Renal cortical epithelial cell (primary cell): ENCODE results near the gene HIPK4. TPM values are rescaled to one million over a fixed set of nuclear protein-coding genes. Genes with fewer than 3 reads are reported as not detected.
A peak's percentile ranks its signal among the peaks of the same experiment; 100 is the strongest.
"Not testable (repeated sequence)": the region's sequence is repeated elsewhere in the genome, so short reads cannot be mapped to it uniquely, and the experiment has no call there.

ENCODE experiments used
- DNase-seq: peaks from one replicate; pipeline ENCODE4 v3.0.0-alpha.2; 2011; ENCODE audit warnings: low read depth
- total RNA-seq: library from RNA; depleted of rRNA; stranded (reverse); fragments of >200 nt; gene quantifications from 2 replicates; pipeline ENCODE4 v1.2.3, GENCODE V29; 2014

HIPK4 gene
- total RNA-seq, 1 donor from 2014 or later, result not detected

DNA sequence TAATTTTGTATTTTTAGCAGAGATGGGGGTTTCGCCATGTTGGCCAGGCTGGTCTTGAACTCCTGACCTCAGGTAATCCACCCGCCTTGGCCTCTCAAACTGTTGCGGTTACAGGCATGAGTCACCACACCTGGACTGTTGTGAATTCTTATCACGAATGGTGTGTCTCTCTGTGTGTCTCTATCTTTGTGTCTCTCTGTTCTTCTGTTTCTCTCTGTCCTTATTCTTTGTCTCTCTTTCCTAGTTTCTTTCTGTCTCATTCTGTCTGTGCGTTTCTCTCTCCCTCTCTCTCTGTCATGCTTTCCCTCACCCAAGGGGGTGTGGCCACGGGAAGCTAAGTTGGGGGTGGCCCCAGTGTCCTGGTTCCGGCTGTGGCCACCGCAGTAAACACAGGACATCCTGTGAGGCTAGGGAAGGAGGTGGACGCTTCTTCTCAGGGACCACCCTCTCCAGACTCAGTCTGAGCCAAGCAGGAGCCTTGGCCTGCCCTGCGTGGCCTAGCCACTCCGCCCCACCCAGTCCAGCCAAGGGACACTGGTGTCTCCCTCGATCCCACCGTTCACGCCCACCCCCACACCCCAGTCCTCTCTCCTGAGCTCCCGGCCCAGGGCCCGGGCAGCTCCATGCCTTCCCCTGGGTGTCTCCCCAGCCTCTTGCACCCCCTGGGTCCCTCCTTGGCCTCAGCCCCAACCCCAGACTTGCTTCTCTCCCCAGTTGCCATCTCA lies 27.1 kb upstream of the HIPK4 start:
- DNase-seq, result no peak

DNA sequence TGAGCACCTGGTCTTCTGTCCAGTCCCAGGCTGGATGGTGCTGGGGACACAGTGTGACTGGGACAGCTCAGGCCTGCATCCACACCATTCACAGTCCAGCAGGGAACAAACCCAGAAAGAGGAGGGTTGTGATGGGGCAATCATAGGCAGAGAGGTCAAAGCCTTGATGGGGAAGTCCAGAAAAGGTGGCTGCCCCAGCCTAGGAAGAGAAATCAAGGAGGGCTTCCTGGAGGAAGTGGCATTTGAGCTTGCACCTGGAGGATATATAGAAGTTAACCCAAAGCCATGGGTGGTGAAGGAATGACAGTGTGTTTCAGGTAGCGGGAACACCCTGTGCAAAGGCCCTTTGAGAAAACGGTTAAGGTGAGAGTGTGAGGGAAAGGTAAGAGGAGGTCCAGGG lies 25.8 kb upstream of the HIPK4 start:
- no peak for DNase-seq

DNA sequence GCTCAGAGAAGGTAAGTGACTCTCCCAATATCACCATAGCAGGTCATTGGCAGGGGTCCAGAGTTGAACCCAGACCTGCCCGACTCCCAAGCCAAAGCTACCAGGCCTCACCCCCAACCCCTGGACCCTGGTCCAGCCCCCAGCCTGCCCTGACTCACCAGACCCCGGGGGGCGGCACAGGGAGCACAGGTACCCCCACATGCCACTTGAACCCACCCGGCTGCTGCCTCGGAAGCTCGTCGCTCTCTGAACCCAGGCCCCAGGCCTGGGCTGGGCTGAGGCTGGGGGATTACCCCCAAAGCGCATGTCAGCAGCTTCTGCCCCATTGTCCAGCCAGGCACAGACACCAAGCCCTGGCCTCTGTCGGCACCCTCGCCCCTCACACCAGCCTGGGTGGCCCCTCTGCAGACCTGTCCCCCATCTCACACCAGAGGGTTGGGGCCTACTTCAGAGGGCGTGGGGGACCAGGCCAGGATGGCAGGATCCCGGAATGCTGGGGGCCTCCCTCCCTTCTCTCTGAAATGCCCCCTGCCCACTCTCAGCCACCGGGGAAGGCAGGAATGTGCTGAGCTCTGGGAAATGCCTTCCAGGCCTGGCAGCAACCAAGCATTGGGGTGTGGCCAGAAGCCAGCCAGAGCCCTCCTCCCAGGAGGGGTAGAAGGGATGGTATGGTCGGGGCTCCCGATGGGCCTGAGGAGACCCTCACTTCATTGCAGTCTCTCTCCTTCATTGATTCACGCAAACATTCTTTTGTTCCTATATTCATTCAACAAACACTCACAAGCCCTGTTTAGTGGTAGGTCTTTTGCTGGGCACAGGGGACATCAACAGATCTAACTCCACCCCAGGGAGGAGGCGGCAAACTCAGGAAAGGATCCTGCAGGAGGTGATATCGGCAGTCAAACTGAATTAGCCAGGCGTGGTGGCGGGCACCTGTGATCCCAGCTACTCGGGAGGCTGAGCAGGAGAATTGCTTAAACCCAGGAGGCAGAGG lies 24.9 kb upstream of the HIPK4 start:
- no peak for DNase-seq

DNA sequence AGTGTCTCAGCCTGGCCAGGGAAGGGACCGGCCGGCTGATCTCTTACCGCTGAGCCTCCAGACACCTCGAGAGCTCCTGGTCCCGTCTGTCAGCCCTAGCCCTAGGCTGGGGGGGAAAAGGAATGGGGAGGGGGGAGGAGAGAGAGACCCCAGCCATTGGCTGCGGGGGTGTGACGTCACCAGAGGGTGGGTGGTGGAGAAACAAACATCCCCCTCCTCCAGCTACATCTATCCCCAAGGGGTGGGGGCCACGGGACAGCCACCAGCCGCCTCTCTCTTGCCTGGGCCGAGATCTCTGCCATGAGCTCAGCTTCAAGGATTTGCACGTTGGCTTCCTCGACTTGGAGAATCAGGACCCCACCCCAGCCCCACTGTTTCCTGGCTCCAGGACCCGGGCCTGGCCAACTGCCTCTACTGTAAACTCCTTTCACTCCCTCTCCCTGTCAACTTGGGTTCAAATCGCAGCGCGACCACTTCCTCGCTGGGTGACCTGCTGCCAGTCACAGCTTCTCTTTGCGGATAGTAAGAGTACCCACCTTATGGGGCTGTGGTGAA lies 23.4 kb upstream of the HIPK4 start, which contains the start of gene PRX:
PRX (minus strand) TSS at position 88 of the 555 bp plus-strand sequence. CDS start 5,446 bp downstream, outside the sequence.
- DNase-seq, result no peak

DNA sequence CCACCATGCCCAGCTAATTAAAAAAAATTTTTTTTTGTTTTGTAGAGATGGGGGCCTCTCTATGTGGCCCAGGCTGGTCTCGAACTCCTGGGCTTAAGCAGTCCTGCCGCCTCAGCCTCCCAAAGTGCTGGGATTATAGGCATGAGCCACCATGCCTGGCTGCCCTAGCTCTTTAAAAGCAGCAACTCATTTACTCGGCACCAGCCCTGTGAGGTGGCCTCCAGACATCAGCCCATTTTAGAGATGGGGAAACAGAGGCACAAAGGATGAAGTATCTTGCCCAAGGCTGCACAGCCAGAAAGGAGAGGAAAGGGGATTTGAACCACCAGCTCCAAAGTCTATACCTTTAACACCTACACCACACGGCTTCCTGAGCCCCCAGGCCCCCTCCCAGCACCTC lies 22.9 kb upstream of the HIPK4 start:
- no peak for DNase-seq

DNA sequence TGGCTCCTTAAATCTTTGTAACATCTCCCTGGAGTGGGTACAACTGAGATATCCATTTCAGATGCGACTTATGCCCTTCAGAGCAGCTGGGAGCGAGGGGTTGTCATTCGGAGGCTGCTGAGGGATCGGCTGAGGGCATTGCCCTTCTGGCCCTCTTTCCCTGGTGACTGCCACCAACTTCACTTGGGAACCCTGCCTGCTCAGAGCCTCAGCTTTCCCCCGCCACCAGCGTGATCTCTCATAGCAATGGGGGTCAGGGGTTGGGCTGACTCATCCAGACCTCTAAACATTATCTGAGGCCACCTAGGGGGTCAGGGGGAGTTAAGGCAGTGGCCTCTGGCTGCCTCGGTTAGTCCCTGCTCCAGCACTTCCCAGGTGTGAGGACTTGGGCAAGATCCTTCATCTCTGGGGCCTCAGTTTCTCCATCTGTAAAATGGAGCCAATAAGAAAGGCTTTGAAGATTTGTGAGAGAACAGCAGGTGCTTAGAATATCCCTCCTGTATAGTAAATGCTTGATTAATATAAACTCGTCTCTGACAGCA lies 22.0 kb upstream of the HIPK4 start:
- DNase-seq, result no peak

DNA sequence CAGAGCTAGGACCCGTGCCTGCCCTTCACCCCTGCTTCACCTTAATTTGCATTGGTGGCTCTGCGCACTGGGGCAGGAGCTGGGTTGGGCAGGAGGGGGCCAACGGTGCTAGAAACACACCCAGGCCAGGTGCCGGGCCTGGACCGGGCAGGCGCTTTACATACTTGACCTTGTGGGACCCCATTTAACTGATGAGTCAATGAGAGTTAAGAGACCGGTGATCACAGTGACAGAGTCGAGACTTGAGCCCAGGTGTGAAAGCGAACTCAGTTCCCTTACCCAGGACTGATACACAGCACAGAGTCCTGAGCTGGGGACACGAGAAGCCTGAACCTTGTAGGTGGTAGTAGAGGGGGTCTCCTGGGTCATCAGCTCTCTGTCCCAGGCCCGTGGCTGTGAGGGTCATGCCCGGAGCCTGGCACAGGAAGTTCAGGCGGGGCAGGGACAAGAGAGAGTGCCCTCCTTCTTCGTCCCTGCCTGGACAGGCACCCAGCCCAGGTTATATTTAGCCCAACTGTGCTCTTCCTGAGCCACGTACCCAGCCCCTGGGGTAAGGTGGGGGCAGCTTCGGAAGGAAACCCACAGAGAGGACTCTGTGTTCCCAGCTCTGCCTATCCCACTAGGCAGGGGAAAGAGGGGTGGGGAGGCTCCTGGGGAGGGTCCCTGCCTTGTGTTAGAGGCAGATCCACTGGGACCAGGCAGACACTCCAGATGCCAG lies 21.3 kb upstream of the HIPK4 start:
- no peak for DNase-seq

DNA sequence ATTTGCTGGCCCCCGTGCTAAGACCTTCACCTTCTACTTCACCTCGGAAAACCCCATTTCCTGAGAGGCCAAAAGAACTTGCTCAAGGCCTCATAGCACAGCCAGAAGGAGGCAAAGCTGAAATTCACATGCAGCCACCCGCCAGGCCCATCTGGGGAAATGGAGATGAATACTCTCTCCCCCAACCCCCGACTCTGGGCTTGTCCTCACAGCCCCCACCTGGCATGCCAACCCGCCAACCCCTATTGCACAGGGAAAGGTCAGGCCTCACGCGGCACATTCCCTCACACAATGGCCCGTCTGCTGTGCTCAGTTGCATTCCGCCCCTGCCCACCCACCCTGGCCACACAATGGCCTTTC lies 20.0 kb upstream of the HIPK4 start:
- no peak for DNase-seq

DNA sequence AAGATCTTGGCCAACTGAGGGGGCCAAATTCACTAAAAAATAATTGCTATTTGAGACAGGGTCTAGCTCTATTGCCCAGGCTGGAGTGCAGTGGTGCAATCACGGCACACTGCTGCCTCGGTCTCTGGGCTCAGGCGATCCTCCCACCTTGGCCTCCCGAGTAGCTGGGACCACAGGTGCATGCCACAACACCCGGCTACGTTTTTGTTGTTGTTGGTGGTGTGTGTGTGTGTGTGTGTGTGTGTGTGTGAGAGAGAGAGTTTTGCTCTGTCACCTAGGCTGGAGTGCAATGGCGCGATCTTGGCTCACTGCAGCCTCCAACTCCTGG lies 18.6 kb upstream of the HIPK4 start:
- DNase-seq, result not testable (repeated sequence)

DNA sequence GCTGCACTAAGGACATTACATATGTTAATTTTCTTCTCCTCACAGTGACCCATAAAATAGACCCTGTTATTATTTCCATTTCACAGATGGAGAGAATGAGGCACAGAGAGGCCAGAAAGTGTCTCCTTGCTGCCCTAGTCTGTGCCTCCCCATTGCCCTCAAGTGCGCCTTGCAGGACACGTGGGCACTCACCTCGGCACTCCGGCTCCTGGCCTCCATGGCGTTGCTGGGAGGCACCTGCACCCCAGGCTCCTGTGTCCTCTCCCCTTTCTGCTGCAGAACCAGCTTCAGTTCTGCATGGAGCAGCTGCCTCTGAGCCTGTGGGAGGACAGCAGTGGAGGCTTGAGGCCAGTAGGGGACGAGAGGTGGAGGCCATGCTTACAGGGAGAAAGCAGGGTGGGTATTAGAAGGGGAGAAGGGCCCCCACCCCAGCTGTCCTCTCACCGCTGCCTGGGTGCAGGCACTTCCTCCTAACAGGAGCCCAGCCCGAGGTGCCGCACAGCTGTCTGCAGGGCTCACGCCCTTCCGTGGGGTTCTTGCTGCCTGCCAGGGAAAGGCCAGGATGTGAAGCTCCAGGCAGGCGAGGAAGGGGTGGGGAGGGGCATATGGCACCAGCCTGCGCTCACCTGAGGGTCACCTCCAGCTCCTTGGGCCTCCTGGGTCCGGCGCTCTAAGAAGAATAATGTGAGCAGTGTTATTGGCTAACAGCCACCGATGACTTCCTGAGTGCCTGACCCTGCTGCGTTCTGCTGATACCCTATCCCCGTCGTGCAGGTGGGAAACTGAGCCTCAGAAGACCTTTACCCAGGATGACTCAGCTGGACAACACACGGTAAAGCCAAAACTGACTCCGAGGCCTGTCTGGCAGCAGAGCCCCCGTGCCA lies 18.0 kb upstream of the HIPK4 start:
- no peak for DNase-seq

DNA sequence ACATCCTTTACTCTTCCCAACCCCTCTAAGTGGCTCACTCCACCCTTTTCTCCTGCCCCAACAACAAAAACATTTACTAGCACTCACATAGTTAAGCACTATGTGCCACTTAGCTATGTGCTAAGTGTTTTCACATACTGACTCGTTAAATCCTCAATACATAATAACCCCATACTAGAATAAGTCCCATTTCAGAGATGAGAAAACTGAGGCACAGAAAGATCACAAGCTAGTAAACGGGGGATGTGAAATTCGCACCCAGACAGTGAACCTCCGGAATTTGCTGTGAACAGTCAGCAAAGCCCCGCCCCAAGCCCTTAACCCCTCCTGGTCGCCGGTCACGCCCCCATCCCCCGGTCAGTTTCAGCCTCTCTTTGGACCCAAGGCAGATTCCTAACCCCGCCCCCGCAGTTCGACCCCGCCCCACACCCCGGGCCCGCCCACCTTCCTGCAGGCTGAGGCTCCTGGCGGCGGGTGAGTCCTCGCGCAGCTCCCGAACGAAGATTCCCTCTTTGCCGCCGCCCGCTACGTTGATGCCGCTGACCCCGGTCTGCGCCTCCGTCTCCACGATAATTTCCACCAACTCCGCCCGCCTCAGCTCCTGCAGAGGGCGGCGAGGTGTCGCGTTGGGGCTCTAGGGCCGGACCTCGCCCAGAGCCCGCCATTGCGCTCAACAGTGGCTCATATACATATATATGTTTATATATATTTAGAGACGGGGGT lies 13.4 kb upstream of the HIPK4 start:
- peak; percentile 87 for DNase-seq

DNA sequence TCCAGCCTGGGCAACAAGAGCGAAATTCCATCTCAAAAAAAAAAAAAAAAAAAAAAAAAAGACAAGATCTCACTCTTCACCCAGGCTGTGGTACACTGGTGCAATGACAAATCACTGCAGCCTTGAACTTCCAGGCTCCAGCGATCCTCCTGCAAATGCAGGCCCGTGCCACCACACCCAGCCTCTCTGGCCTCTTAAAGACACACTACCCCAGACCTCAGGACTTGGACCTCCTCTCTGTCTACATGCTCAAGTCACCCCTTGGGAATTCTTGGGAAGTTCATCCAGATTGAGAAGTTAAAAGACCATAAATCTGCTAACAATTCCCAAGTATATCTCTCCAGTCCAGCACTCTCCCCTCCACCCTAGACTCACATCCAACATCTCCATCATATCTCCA lies 10.6 kb upstream of the HIPK4 start:
- no peak for DNase-seq

DNA sequence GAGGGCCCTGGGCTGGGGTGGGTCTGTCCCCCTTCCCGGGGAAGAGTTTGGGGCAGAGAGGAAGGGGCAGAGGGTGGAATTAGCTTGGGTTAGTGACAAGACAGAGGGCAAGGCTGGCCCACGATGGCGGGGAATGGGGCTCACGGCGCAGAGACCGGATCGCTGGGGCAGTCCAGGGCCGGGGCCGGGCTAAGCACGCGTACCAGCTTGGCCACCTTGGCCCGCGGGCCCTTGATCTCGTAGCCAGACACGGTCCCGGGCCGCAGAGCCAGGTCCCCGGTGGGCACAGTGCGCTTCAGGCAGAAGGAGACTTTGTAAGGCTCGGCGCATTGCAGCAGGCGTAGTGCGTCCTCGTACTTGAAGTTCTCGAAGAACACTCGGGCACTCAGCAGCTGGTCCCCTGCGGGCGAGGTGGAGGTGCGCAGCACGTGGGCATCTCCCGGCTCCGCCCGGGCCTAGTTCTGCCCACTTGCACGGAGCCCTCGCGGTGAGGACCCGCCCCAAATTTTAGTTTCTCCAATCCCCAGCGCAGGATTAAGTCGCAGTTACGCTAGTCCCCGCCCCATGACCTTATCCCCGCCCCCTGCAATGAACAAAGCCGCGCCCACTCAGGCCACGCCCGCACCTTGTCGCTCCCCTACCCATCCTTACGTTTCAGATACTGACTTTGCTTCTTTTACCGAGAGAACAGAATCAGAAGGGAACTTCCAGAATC lies 8.6 kb upstream of the HIPK4 start:
- no peak for DNase-seq

DNA sequence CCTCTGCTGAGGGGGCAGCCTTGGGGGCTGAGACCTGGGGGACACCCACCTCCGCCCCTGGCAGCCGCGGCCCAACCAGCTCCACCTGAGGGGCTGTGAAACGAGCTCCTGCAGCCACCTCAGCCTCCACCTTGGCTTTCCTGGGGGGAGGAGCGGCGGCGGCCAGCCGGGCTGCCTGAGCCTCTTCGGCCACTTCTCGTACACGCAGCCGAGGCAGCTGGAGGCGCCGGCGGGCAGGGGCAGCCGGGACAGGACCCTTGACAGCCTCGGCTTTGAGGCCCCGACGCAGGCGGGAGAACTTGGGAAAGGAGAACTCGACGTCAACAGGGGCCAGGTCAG lies 7.6 kb upstream of the HIPK4 start:
- no peak for DNase-seq

DNA sequence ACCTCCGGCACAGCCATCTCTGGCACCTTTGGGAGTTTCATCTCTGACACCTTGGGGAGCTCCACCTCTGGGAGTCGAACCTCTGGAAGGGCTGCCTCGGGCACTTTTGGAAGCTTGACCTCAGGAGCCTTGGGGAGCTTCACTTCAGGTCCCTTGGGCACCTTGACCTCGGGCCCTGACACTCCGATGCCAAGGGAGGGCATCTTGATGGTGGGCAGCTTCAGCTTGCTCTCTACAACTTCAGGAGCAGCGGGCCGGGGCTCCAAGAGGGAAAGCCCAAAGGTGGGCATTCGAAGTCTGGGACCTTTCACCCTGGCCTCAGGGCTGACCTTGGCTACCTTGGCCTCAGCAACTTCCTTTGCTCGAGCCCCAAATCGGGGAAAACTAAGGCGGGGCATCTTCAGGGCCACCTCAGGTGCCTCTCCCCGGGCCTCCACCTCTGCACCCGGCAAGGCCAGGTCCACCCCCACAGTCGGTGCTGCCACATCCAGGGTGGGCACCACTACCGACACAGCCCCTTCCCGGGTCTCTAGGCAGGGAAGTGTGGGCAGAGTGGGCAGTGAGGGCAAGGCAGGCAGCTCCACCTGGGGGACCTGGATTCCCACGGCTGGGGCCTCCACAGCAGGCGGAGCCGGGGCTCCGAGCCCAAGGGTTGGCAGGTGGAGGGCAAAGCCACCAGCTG lies 7.0 kb upstream of the HIPK4 start:
- no peak for DNase-seq

DNA sequence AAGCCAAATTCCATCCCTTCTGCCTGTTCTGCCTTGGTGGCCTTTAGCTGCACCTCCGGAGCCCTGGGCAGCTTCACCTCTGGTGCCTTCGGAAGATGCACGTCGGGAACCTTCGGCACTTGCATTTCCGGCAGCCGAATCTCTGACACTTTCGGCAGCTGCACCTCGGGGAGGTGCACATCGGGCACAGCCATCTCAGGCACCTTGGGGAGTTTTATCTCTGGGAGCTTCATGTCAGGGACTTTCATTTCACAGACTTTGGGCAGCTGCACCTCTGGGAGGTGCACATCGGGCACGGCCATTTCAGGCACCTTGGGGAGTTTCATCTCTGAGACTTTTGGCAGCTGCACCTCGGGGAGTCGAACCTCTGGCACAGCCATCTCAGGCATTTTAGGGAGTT lies 6.0 kb upstream of the HIPK4 start:
- no peak for DNase-seq

DNA sequence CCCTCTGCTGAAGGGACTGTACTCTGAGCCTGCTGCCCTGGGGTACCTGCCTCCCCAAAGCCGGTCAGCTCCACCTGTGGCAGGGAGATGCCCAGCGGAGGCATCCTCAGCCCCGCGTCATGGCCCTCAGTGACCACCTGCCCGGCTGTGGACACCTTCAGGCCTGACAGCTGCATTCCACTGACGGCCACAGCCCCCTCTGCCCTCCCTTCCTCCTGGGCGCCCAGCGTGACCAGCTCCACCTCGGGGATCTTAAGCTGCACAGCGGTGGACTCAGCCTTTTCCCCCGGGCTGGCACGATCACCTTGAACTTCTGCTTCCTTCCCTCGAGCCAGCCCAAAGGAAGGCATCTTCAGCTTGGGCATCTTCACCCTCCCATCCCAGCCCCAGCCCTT lies 4.8 kb upstream of the HIPK4 start:
- no peak for DNase-seq

DNA sequence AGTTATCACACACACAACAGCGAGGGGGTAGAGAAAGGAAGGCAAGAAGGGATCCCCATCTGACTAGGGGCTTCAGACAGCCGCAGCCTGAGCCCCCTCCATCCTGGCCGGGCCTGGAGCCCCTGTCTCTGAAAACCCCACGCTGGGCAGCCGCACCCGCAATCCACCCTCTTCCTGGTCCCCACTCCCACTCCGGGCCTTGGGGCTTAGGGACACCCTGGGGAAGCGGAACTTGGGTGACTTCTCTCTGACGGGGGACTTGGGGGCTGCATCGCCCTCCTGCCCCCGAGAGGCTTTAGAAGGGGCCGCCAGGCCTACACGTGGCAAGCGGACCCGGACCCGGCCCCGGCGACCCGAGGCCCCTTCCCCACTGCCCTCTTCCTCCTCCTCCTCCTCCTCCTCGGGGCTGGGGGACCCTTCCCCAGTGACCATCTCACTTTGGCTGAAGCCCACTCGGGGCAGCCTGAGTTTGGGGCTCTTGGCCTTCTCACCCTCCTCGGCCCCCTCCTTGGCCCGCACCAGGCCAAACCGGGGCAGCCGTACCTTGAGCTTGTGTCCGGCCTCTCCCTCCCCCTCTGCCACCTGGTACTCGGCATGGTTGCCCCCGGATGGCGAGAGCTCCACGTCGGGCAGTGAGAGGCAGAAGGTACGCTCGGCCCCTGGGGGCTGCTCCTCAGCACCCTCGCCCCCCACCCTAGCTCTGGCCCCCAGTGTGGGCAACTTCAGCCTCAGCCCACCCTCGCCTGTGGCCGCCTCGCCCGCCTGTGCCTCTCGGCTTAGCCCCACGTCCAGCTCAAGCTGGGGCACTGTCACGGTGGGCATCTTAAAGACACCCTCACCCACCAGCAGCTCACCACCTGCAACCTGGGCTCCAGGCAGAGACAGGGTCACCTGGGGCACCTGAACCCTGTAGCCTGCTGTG lies 4.2 kb upstream of the HIPK4 start:
- DNase-seq, result no peak
